Measurements from ENCODE around the gene GAD2. TPM values are rescaled to one million over a fixed set of nuclear protein-coding genes. Genes with fewer than 3 reads are reported as not detected.

Gene GAD2
- total RNA-seq, result not detected in 2 replicates

DNA sequence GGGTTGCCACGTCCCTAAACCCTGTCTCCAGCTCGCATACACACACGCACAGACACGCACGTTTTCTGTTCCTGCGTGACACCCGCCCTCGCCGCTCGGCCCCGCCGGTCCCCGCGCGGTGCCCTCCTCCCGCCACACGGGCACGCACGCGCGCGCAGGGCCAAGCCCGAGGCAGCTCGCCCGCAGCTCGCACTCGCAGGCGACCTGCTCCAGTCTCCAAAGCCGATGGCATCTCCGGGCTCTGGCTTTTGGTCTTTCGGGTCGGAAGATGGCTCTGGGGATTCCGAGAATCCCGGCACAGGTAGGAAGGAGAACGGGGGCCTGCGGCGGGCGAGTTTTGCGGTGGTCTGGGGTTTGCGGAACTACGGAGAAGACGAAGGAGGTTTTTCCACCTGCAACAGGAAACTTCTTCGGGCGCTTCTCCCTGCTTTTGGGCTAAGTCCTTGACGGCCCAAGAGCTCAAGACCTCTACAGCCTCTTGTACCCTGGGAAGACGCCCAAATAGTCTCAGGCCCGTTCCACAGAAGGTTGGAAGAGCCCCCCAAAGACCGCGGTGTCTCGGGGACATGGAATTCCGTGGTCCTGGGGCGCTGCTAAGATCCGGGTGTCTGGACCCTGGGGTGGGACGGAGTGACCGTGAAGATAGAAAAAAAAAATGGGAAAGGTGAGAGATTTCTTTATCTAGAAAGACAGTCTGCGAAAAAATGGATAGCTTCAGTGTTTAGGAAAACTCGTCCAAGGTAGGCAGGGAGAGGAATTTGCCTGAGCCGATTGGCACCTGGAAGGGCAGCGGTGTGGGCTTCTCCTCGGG lies at the start of gene GAD2:
Gene GAD2 (plus strand): TSS at position 190 of the 811 bp plus-strand sequence. CDS start 36 bp downstream, at position 226.

Other genes starting within 250 kb of the GAD2 start
- 1.2 and 8.5 TPM in 2 replicates for gene APBB1IP, start 221.6 kb downstream of the GAD2 start, total RNA-seq

Measured in articular chondrocyte of knee joint (primary cell).